Right ventricle myocardium inferior (tissue), 1 donor: ENCODE results near the gene RFNG. TPM values are rescaled to one million over a fixed set of nuclear protein-coding genes. Genes with fewer than 3 reads are reported as not detected.
A peak's percentile ranks its signal among the peaks of the same experiment; 100 is the strongest.

ENCODE experiments used
- ATAC-seq: fragments of 200-7000 bp; cut with Tn5 transposase; one replicate; pipeline ENCODE4 v1.9.1; 2020; ENCODE audit warnings: mild to moderate bottlenecking, moderate library complexity
- DNase-seq: peaks from one replicate; pipeline ENCODE4 v3.0.0; 2021; ENCODE audit errors: missing footprints
- intact Hi-C: fragments of 100-400 bp; cut with DNase I; formaldehyde crosslinking; loops from one replicate; pipeline ENCODE4 v1.11.0; 2022
- long read RNA-seq: library from polyadenylated mRNA; unstranded; transcript quantifications from one replicate; pipeline ENCODE4 v2.0.0, GENCODE V29; 2021
- total RNA-seq: library from RNA; stranded (reverse); fragmentation: NEBNext Ultra II Directional; extraction: Animal tissue kit (Norgen Biotek cat#: 25700); gene quantifications from one replicate; pipeline ENCODE4 v1.2.1, GENCODE V29; 2021
- donor health status: DM: no; HTN: yes; CAD: no; lungs with severe emphysema.

Gene RFNG, protein sequence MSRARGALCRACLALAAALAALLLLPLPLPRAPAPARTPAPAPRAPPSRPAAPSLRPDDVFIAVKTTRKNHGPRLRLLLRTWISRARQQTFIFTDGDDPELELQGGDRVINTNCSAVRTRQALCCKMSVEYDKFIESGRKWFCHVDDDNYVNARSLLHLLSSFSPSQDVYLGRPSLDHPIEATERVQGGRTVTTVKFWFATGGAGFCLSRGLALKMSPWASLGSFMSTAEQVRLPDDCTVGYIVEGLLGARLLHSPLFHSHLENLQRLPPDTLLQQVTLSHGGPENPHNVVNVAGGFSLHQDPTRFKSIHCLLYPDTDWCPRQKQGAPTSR
- 19.3 TPM for total RNA-seq
- long read RNA-seq, transcript RFNG-201 (8 exons, 1,828 nt) = major isoform, 6 of 20 reads
- long read RNA-seq, partial matches to known transcripts = 5 of 20 reads
- long read RNA-seq, other reads (novel, unspliced or antisense) = 6 of 20 reads

DNA sequence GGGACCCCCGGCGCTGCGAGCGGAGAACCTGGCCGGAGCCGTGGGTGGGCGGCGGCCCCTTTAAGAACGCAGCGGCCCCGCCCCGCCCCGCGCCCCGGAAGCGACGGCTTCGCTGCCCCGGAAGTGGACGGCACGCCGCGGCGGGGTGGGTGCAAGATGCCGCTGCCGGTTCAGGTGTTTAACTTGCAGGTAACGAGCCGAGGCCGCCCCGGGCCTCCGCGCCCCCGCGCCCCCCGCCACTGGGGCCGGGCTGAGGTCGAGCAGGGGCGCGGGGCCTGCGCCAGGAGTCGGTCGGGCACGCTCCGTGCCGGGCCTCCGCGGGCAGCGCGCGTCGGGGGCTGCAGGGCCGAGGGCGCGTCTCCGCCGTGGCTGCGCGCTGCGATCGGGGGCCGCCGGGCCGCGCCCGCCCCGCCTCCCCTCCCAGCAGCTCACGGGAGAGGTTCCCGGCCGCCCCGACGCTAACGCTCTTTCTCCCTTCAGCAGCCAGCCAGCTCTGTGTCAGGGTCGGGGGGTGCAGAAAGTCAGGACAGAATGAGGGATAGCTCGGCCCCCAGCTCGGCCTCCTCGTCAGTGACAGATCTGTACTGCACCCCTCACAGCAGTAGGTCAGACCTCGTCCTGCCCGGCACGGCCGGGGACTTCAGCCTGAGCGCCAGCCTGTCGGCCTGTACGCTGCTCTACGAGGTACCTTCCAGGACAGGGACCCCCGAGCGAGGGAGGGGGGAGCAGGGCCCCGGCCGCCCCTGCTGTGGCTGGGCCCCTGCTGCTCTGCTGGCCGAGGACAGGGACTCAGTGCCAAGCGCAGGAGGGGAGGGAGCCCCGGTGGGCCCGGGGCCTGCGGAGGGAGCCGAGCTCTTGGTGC is at the start of gene RFNG, which contains the start of gene GPS1:
Gene RFNG (minus strand): TSS at position 36 of the 862 bp plus-strand sequence. CDS start 45 bp downstream, outside the sequence.
Gene GPS1 (plus strand): TSS at position 123 of the 862 bp plus-strand sequence. CDS start 34 bp downstream, at position 157.
- intact Hi-C loops = no loop called here
- peak; percentile 65 for ATAC-seq
- peak; percentile 92 for DNase-seq

DNA sequence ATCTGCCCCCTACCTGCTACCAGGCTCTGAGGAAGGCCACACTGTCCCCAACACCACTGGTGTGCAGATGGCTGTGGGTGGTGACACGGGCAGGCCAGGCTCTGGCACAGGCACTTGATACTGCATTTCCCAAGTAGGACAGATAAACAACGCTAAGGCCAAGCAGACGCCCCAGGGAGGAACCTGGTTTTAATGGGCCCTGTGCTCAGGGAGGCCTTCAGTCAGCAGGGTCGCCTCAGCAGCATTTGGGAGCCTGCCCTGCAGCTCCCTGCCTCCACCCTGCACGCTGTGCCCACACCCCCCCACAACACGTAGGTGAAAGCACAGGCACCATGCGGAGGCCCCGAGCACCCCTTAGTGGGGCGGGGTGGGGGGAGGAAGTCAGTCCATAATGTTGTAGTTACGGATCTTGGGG is 49.7 kb upstream of the RFNG start:
- ATAC-seq (no peak), DNase-seq (no peak)
- intact Hi-C loops = no loop called here

DNA sequence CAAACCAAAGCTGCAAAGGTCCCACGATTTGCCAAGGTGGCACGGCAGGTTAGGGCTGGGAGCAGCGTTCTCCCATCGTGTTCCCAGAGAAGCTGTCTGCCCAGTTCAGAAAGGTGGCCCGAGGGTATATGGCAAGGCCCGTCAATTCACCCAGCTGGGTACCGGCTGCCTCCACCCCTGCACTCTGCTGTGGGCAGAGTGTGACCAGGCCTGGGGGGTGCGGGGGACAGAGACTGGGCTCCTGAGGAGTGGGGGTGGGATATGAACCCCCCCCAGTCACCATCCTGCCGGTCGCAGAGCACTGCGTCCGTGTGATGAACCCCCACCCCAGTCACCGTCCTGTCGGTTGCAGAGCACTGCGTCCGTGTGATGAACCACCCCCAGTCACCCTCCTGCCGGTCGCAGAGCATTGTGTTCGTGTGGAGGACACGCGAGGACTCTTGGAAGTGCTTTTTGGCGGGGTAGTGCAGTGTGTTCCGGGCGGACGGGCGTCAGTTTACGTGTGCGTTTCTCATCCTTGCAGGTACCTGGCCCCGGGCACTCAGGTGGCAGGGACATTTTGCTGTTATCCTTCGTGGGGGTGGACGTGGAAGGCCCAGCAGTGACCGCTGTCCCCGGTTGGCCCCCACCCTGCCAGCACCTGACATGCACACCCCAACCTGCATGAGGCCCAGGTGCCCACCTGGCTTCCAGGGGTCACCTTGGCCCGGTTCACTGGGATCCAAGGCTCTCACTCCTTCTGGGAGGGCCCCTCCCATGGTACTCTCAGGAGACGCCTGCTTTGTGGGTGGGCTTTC is 49.1 kb upstream of the RFNG start:
- intact Hi-C loops = no loop called here
- ATAC-seq = no peak
- no peak for DNase-seq

DNA sequence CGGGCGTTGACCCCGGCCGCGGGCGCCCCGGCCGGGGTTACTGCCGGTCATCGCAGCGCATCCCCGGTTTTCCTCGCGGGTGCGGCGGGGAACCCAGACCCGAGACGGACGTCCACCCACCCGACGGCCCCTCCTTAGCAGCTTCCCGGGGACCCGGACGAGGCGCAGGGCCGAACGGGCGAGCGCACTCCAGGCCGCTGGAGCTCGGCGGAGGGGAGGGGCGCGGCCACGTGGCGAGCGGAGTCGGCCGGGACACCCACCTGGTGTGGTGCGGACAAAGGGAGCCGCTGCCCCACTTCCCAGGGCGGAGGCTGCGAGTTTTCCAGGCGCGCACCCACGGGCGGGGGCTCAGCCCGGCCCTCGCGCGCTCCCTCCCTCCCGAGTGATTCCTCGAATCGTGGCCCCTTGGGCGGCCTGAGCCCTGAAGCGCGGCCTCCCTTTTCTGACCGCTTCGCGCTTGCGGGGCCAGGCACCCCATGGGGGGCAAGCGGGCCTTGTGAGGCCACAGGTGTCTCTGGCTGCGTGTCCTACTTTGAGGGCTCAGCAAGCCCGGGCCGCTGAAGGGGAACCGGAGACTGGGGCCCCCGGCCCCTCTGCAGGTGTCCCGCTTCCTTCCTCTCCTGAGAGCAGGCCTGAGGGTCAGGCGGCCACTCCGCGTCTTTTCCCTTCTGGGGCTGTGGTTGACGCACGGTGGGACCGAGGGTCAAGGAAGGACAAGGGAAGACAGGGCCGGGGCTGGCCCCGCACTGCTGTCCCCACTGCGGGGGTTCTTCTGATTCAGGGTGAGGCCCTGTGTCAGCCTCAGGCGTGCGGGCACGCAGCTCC is 47.5 kb upstream of the RFNG start:
- ATAC-seq = peak; percentile 1
- DNase-seq = peak; percentile 74
- intact Hi-C loops = loop anchor here (1.0 kb wide), 1 partner anchor 62 kb away; the partner anchor contains the start of gene DCXR

DNA sequence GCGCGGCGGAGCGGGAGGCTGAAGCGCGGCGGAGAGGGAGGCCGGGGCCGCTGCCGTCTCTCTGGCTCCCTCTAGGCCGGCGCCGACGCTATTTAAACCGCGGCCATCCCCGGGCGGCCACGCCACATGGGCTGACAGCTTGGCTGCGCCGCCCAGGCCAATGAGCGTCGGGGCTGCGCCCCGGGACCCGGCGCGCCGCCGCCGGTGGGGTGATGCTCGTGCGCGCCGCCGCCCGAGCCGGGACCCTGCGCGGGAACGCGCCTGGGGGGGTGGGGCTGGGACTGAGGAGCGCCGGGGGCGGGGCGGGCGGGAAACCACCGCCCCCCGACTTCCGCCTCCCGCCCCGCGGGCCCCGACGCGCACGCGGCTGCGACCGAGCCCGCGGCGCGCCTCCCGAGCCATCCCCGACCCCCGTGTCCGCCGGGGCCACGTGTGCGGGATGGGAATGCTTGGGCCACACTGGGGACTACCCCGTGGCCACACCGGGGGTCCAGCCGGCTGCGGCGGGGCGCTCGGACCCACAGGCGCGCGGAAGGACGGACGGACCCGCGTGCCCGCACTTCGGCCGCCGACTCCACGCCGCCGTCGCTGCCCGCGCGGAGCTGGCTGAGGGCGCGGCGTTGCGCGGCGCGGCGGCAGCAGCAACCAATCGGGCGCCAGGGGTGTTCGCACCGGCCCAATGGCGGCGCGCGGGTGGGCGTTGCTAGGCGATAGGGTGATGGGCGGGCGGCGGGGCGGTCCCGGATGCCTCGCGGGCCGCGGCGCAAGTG is 46.7 kb upstream of the RFNG start, which contains the start of gene FASN:
Gene FASN (minus strand): TSS at position 68 of the 770 bp plus-strand sequence. CDS start 1,791 bp downstream, outside the sequence.
- DNase-seq = peak; percentile 97
- intact Hi-C loops = loop anchor here (1.0 kb wide), 1 partner anchor 61 kb away; the partner anchor contains the start of gene DCXR
- ATAC-seq = peak; percentile 89

DNA sequence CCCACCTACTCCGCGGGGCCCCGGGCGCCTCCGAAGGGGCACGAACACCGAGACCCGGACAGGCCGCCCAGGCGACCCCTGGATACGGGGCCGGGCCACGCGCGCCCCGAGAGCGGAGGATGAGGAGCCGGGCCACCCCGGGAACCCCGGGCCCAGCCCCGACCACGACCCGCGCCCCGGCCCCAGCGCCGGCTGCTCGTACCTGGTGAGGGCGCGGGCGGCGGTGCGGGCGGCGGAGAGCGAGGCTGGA is 46.2 kb upstream of the RFNG start:
- intact Hi-C loops = loop anchor here (1.0 kb wide), 1 partner anchor 61 kb away; the partner anchor contains the start of gene DCXR
- no peak for ATAC-seq
- no peak for DNase-seq

DNA sequence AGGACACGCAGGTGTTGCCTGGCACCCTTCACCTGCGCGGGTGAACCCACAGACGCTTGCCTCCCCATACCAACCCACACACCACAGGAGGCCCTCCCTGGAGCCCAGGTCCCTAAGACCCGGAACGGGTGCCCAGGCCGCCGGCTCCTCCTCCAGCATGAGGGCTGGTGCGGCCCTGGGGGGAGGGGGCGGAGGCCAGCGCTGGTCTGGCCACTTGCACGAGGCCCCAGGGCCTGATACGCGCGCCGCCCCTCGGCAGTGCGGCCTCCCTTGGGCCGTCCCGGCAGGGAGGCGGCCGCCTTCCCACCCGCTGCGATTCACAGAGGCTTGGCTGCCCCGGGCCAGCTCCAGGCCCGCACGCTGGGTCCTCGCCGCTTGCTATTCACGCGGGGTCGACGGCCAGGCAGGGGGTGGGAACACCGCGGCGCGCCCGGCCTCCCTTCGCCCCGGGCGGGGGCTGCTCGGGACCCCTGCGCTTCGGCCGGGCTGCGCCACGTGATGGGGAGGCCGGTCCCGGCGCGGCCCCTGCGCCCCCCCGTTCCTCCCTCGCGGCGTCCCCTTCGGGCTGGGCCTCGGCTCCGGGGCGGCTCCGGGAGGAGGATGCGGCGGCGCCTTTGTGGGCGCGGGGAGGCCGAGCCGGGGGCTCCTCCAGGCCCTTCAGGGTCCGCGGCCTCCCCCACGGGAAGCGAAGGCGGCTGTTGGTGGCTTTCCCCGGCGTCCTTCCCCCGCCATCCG is 45.7 kb upstream of the RFNG start:
- no peak for DNase-seq
- no peak for ATAC-seq
- intact Hi-C loops = no loop called here

DNA sequence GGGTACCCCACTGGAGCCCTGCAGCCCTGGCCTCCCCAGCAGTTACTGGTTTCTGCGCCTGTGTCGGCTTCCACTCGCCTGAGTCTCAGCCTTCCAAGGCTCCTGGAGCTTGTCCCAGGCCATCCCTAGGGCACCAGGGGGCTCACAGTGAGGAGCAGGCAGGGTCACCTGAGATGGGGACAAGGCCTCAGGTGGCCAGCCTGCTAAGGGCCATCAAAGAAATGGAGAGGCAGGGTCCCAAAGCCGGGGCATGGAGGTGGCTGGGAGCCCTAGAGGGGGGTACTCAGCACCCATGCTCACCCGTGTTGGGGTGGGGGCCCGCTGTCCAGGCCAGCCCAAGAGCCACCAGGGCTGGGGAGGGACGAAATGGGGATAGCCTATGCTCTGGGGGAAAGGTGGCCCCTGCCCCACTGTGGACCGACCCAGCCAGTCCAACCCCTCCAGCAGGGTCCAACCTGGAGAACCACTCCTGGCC is 45.1 kb upstream of the RFNG start:
- ATAC-seq (no peak), DNase-seq (no peak)

DNA sequence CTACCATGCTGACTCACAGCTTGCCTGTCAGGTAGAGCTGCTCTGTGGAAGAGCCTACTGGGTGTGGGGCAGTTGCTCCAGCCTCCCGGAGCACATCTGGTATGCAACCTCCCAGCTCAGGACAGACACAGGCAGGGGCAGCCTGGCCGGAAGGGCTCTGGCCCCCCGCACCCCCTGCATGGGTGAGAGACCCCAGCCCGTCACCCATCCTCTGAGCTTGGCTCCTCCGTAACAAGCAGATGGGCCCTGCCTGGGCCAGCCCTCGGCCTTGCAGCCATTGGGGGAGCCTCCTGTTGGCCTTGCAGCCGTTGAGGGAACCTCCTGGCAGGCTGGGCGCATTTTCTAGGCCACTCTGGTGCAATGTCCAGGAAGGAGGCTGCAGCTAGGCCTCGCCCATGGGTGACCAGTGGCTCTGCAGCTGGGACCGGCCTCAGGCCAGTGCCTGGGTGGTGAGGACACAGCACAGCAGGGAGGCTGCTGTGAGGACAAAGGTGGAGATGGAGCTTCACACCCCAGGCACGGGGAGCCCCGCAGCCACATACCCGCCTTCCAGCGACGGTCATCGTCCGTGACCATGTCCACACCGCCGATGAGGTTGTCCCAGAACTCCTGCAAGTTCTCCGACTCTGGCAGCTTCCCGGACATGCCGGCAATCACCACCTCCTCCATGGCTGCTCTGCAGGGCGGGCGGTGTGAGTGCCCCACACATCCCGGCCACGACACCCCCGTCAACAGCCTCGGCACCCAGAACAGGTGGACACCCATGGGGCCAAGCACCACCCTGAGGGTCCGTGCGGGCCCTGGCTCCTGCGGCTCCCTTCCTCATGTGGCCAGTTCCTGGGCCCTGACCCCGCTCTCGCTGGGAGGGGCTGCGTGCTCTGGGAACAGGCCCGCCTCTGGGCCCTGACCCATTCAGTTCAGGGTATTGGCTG is 44.4 kb upstream of the RFNG start:
- ATAC-seq (no peak), DNase-seq (peak; percentile 43)
- intact Hi-C loops = no loop called here

More for the DNA sequence above, 45.1 kb upstream of the RFNG start:
- intact Hi-C loops = no loop called here

DNA sequence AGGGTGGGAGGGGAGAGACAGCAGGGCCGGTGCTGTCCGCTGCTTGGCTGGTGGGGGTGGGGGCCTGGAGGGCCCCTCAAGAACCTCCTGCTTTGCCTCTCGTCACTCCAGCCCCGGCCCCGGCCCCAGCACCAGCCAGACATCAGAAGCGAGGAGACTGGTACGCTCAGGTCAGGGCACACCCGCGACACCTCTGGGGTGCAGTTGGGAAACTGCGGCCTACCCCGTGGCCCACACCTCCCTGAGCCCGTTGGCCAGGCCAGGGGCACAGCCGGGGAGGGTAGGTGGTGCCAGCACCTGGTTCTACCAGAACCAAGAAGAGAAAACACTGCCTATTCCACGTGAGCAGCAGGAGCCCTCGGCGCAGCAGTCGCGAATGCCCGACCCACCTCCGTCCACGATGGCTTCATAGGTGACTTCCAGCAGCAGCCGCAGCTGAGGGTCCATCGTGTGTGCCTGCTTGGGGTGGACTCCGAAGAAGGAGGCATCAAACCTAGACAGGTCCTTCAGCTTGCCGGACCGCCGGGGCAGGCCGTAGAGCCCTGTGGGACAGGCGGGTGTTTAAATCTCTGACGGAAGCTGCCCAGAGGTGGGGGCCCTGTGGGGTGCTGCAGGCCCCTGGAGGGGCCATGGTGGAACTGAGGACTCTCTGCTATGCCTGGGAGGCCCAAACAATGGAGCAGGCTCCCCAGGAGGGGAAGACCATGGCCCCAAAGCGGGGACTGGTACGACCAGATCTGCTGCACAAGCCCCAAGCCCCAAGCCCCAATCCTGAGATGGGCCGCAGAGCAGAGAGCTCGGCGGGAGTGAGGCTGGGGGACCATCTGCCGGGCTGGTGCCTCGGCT is 43.5 kb upstream of the RFNG start:
- no peak for ATAC-seq
- intact Hi-C loops = no loop called here
- DNase-seq = peak; percentile 67

DNA sequence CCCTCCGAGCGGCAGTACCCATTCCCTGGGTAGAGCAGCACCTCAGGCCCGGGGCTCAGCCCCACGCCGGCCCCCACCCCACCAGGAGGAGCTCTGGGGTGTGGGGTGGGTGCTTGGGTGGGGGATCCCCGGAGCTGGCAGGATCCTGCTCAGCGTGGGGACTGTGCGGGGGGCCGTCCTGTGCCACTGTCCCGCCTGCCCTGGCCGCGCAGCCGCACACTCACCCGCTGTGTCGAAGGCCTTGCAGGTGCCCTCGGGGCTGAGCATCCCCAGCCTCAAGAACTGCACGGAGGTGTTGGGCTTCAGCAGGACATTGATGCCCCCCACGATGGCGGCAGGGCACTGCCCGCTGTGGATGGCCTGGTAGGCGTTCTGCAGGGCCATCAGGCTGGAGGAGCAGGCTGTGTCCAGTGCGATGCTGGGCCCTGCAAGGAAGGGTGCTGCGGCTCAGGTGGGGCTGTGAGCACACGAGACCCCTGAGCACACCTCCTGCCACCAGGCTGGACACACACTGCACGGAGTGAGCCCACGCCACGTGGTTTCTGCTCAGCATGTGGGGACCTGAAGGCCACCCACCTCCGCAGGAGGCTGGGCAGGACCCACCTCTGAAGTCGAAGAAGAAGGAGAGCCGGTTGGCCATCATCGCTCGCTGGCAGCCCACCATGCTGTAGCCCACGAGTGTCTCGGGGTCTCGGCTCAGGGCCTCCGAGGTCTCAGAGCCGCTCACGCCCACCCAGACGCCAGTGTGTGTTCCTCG is 41.6 kb upstream of the RFNG start:
- no peak for ATAC-seq
- intact Hi-C loops = no loop called here

DNA sequence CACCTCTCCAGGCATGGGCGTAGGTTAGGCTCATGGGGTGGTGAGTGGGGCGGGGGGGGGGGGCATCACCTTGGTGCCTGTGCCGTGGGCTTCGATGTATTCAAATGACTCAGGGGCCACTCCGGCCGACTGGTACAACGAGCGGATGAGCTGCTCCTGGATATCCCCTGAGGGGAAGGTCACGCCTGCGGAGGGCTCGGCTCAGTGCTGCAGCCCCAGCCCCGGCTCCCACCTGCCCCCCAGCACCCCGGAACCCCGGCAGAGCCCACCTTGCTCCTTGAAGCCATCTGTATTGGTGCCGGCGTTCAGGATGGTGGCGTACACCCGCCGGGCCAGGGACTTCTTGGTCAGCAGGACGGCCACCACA is 41.0 kb upstream of the RFNG start:
- intact Hi-C loops = no loop called here
- no peak for ATAC-seq
- DNase-seq = peak; percentile 39

More for the DNA sequence above, 41.6 kb upstream of the RFNG start:
- DNase-seq = peak; percentile 65

DNA sequence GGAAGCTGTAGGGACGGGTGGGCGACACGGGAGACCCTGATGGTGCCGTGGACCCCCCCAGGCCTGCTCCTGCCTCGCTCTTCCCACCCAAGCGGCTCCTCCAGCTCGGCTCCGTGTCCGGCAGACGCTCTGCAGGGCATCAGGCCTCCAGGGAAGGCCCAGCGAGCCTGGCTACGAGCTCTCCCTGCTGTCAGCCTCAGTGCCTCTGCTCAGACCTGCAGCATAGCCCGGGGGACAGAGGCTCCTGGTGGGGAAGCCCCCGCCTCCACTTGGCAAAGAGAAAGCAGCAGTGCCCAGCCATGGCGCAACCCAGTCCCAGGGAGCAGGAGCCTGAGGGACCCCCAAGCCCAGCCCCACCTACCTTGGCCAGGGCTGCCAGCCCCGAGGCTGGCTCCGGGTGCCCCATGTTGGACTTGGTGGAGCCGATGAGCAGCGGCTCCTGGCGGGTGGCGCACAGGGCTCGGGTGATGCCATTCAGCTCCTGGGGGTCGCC is 40.5 kb upstream of the RFNG start:
- peak; percentile 30 for DNase-seq
- intact Hi-C loops = no loop called here

More for the DNA sequence above, 40.5 kb upstream of the RFNG start:
- ATAC-seq = no peak
